GM12892 (cell line): Measurements from ENCODE around the gene MAP4K3.

Experiments
- POLR2A ChIP-seq: IDR thresholded peaks from 2 replicates; pipeline ENCODE4 v1.6.1; 2011; ENCODE audit warnings: low read depth, low read length, control low read depth
- POLR2AphosphoS5 ChIP-seq: IDR thresholded peaks from 2 replicates; pipeline ENCODE4 v1.6.1; 2011; ENCODE audit warnings: low read depth, low read length, control low read depth
- TAF1 ChIP-seq: IDR thresholded peaks from 2 replicates; pipeline ENCODE4 v1.6.1; 2011; ENCODE audit warnings: low read depth, mild to moderate bottlenecking, control low read depth, low read length, borderline replicate concordance

DNA sequence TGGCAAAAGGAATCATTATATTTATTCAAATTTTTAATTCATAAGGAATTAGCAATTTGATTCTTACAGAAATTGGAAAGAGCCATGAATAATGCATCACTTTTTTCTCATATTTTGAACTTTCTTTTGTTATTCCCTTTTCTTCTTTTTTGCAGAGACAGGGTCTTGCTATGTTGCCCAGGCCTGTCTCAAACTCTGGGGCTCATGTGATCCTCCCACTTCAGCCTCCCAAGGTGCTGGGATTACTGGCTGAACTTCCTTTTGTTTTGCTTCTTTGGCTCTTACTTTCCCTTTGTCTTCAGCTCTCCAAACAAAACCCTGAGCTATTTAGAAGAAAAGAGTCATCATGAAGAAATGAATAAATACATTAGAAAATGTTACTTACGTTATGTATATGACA lies 224.1 kb downstream of the MAP4K3 start:
- TF ChIP-seq TAF1 (no peak), POLR2AphosphoS5 (no peak), POLR2A (no peak)
